Measurements from ENCODE around the gene FOXP1.

Gene FOXP1

DNA sequence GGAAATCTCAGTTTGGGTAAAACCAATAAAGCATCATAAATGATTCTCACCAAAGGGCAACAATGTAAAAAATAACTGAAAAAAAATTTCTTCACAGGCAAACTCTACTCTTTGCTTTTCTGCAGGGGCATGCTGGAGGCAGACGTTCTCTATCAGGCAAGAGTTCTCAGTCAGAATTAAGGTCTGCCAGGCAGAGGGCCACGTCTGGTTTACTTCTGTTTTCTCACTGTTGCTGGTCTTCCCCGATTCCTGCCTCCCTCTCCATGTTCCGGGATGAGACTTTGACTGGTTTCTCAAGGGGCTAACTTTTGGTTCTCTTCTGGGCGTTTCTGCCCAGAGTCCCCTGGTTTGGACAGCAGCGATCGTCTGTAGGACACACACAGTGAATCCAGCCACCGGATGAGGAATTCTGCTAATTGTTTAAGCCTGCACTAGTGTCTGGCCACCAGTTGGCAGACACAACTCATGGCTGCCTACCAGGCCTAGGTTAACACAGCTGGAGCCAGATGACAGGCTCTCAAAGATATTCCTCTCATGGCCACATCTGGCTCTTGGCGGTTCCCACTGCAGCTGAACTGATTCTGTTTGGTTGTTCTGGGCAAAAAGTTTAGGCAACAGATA is 273.1 kb downstream of the FOXP1 start:
- H3K9me3 ChIP-seq (ENCODE audit: insufficient read depth, low read length), result no peaks in the 10 kb centered on the region
- no peaks in the 10 kb centered on the region for H3K36me3 ChIP-seq (ENCODE audit: low read length)
- H3K4me3 ChIP-seq (ENCODE audit: insufficient read depth, low read length, poor library complexity, severe bottlenecking), result no peak overlapping the region
- no peak overlapping the region for H3K27ac ChIP-seq (ENCODE audit: low read depth, low read length)
- no peaks in the 10 kb centered on the region for H3K9me2 ChIP-seq (replicated peaks; ENCODE audit: insufficient read depth, low read length)
- H3K79me2 ChIP-seq (ENCODE audit: insufficient read depth, low read length), result no peaks in the 10 kb centered on the region
- H2AFZ ChIP-seq (ENCODE audit: low read depth, low read length, severe bottlenecking), result no peak overlapping the region
- H4K20me1 ChIP-seq (ENCODE audit: low read depth, low read length), result no peaks in the 10 kb centered on the region
- no peak overlapping the region for H3K4me2 ChIP-seq (ENCODE audit: low read depth, low read length, poor library complexity, severe bottlenecking)
- no peaks in the 10 kb centered on the region for H3K27me3 ChIP-seq (ENCODE audit: low read length)
- TF ChIP-seq EZH2phosphoT487 (conservative IDR thresholded peaks at IDR 0.05; ENCODE audit: low read length), result no peak
- TF ChIP-seq, protein P1, sequence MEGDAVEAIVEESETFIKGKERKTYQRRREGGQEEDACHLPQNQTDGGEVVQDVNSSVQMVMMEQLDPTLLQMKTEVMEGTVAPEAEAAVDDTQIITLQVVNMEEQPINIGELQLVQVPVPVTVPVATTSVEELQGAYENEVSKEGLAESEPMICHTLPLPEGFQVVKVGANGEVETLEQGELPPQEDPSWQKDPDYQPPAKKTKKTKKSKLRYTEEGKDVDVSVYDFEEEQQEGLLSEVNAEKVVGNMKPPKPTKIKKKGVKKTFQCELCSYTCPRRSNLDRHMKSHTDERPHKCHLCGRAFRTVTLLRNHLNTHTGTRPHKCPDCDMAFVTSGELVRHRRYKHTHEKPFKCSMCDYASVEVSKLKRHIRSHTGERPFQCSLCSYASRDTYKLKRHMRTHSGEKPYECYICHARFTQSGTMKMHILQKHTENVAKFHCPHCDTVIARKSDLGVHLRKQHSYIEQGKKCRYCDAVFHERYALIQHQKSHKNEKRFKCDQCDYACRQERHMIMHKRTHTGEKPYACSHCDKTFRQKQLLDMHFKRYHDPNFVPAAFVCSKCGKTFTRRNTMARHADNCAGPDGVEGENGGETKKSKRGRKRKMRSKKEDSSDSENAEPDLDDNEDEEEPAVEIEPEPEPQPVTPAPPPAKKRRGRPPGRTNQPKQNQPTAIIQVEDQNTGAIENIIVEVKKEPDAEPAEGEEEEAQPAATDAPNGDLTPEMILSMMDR (IDR thresholded peaks at IDR 0.05; ENCODE audit: insufficient read depth, low read length, poor library complexity, severe bottlenecking), result no peak
- no peak overlapping the region for H3K9ac ChIP-seq (ENCODE audit: low read length)
- no peaks in the 10 kb centered on the region for H3F3A ChIP-seq (ENCODE audit: insufficient read depth)

DNA sequence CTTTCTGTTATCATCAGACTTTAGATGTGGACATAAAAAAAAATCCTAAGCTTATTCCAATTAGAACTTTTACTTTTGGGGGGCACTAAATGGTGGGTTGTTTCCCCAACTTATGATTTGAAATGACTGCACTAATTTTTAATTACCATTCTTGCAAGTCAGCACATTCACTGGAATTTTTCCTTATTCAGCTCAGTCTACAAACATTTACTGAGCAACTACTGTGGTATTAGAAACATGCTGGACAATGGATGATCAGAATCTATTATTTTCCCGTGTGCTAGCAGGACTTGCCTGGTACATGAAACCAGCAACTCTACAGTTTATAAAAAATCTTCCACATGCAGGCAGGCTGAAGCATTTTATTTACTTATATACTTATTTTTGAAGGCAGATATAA is 273.6 kb downstream of the FOXP1 start:
- Histone ChIP-seq H2AFZ (ENCODE audit: low read depth, low read length, severe bottlenecking) (no peak overlapping the region), H3K4me2 (ENCODE audit: low read depth, low read length, poor library complexity, severe bottlenecking) (no peak overlapping the region), H3K27me3 (ENCODE audit: low read length) (no peaks in the 10 kb centered on the region), H3K4me3 (ENCODE audit: insufficient read depth, low read length, poor library complexity, severe bottlenecking) (no peak overlapping the region), H3K27ac (ENCODE audit: low read depth, low read length) (no peak overlapping the region), H3K36me3 (ENCODE audit: low read length) (no peaks in the 10 kb centered on the region), H3F3A (ENCODE audit: insufficient read depth) (no peaks in the 10 kb centered on the region), H3K9ac (ENCODE audit: low read length) (no peak overlapping the region), H3K9me2 (replicated peaks; ENCODE audit: insufficient read depth, low read length) (no peaks in the 10 kb centered on the region), H3K79me2 (ENCODE audit: insufficient read depth, low read length) (no peaks in the 10 kb centered on the region), H3K9me3 (ENCODE audit: insufficient read depth, low read length) (no peaks in the 10 kb centered on the region), H4K20me1 (ENCODE audit: low read depth, low read length) (no peaks in the 10 kb centered on the region)
- TF ChIP-seq, protein P1 (IDR thresholded peaks at IDR 0.05; ENCODE audit: insufficient read depth, low read length, poor library complexity, severe bottlenecking), result no peak
- no peak for TF ChIP-seq EZH2phosphoT487 (conservative IDR thresholded peaks at IDR 0.05; ENCODE audit: low read length)

DNA sequence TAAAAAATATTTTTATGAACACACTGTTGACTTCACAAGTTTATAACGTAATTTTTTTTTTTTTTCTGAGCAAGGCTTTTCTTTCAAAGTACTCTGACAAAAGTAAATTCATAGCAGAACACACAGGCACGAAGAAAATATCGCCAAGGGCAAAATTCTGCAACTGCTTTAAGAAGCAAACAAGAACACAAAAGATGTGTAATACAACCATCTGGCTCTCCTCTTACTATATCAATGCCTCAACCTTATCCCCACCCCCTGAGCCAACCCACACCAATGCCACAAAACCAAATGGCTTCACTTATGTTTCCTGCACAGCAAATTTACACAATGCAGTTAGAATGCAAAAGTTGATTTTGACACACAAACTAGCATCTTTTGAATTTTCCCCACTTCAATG is 274.2 kb downstream of the FOXP1 start:
- Histone ChIP-seq H3K9me3 (ENCODE audit: insufficient read depth, low read length) (no peaks in the 10 kb centered on the region), H4K20me1 (ENCODE audit: low read depth, low read length) (no peaks in the 10 kb centered on the region), H3F3A (ENCODE audit: insufficient read depth) (no peaks in the 10 kb centered on the region), H3K4me2 (ENCODE audit: low read depth, low read length, poor library complexity, severe bottlenecking) (no peak overlapping the region), H3K9ac (ENCODE audit: low read length) (no peak overlapping the region), H3K4me3 (ENCODE audit: insufficient read depth, low read length, poor library complexity, severe bottlenecking) (no peak overlapping the region), H3K27ac (ENCODE audit: low read depth, low read length) (no peak overlapping the region), H3K79me2 (ENCODE audit: insufficient read depth, low read length) (no peaks in the 10 kb centered on the region), H3K36me3 (ENCODE audit: low read length) (no peaks in the 10 kb centered on the region), H2AFZ (ENCODE audit: low read depth, low read length, severe bottlenecking) (no peak overlapping the region), H3K9me2 (replicated peaks; ENCODE audit: insufficient read depth, low read length) (no peaks in the 10 kb centered on the region), H3K27me3 (ENCODE audit: low read length) (no peaks in the 10 kb centered on the region)
- TF ChIP-seq, protein P1 (IDR thresholded peaks at IDR 0.05; ENCODE audit: insufficient read depth, low read length, poor library complexity, severe bottlenecking), result no peak
- TF ChIP-seq EZH2phosphoT487 (conservative IDR thresholded peaks at IDR 0.05; ENCODE audit: low read length), result no peak

All from SU-DHL-6 (cell line).